Tibial artery (tissue), 4 donors: Measurements from ENCODE around the gene HDDC3.
"Not testable (repeated sequence)": the region's sequence is repeated elsewhere in the genome, so short reads cannot be mapped to it uniquely, and the experiment has no call there.

ENCODE experiments used
- DNase-seq, 2 donors: peaks; one replicate each; pipeline ENCODE4 v3.0.0-alpha.2; 2019
- H3K27ac ChIP-seq, 2 donors: fragments of 200-600 bp; sonication (generic) in 1 of 2; 1 replicate in 1 of 2; 2 replicates in 1 of 2; pipeline ENCODE4 v1.5.1; 2018 to 2019; ENCODE audit warnings: mild to moderate bottlenecking in 1 of 2
- H3K27me3 ChIP-seq, 2 donors: fragments of 200-600 bp; sonication (generic) in 1 of 2; one replicate each; pipeline versions ENCODE4 v1.5.1 to v1.6.0; 2016 to 2019
- H3K36me3 ChIP-seq, 3 donors: fragments of 200-600 bp; sonication (generic) in 2 of 3; one replicate each; pipeline ENCODE4 v1.5.1; 2016 to 2019; ENCODE audit warnings: mild to moderate bottlenecking in 2 of 3
- H3K4me1 ChIP-seq, 4 donors: fragments of 200-600 bp; sonication (generic) in 2 of 4; 1 replicate in 3 of 4; 2 replicates in 1 of 4; pipeline ENCODE4 v1.5.1; 2016 to 2019
- H3K4me3 ChIP-seq, 2 donors: fragments of 200-600 bp; sonication (generic) in 1 of 2; 1 replicate in 1 of 2; 2 replicates in 1 of 2; pipeline ENCODE4 v1.5.1; 2018 to 2019; ENCODE audit warnings: mild to moderate bottlenecking in 2 of 2
- H3K9me3 ChIP-seq, 3 donors: fragments of 200-600 bp; sonication (generic) in 1 of 3; one replicate each; pipeline ENCODE4 v1.5.1; 2016 to 2019
- intact Hi-C: fragments of 100-400 bp; cut with DNase I; formaldehyde crosslinking; loops from one replicate; pipeline ENCODE4 v1.15.0; 2023; ENCODE audit warnings: low total_unique reads
- TF ChIP-seq, protein P1 (sequence below), 2 experiments: fragments of 200-600 bp in 1 of 2; fragments of 450-650 bp in 1 of 2; IDR thresholded peaks; one replicate each; pipeline ENCODE4 v1.5.1; 2017 to 2019; ENCODE audit warnings: antibody characterized with exemption in 2 of 2, mild to moderate bottlenecking in 1 of 2, moderate library complexity in 1 of 2

HDDC3 gene

DNA sequence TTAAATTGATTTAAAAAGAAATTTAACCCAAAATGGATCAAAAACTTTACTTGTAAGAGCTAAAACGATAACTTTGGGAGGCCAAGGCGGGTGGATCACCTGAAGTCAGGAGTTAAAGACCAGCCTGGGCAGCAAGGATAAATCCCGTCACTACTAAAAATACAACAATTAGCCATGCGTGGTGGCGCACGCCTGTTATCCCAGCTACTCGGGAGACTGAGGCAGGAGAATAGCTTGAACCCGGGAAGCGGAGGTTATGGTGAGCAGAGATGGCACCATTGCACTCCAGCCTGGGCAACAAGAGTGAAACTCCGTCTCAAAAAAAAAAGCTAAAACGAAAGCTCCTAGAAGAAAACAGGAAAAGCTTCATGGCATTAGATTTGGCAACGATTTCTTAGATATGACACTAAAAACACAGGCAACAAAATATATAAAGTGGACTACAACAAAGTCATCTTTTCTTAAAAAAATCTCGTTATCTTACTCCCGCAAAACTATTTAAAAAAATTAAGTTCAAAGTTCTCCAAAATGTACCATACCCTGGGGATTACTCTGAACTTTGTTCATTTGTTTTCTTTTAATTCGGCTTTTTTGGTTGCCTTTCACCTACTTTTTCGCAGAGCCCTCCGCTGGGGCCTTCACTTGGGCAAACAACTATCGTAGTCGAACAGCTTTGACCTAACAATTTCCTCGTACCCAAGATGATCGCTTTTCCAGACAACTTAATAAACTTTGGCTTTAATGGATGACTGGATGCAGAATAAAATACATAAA, 2.9 kb downstream of the HDDC3 start:
- H3K27me3 ChIP-seq = no peaks in the 10 kb centered on the region
- no peaks in the 10 kb centered on the region for H3K36me3 ChIP-seq
- H3K27ac ChIP-seq = peak overlapping the region; percentile 95 to 96
- no peaks in the 10 kb centered on the region for H3K9me3 ChIP-seq
- H3K4me1 ChIP-seq = peaks cover 0 to 37% (median 22%) of the 10 kb centered on the region in 4 donors
- intact Hi-C loops = loop anchor here (2.0 to 10.0 kb wide), 3 partner anchors 27 to 335 kb away; partner anchors contain the start of gene MAN2A2
- no peak for DNase-seq
- H3K4me3 ChIP-seq = peak overlapping the region; percentile 68 to 77
- TF ChIP-seq, protein P1, sequence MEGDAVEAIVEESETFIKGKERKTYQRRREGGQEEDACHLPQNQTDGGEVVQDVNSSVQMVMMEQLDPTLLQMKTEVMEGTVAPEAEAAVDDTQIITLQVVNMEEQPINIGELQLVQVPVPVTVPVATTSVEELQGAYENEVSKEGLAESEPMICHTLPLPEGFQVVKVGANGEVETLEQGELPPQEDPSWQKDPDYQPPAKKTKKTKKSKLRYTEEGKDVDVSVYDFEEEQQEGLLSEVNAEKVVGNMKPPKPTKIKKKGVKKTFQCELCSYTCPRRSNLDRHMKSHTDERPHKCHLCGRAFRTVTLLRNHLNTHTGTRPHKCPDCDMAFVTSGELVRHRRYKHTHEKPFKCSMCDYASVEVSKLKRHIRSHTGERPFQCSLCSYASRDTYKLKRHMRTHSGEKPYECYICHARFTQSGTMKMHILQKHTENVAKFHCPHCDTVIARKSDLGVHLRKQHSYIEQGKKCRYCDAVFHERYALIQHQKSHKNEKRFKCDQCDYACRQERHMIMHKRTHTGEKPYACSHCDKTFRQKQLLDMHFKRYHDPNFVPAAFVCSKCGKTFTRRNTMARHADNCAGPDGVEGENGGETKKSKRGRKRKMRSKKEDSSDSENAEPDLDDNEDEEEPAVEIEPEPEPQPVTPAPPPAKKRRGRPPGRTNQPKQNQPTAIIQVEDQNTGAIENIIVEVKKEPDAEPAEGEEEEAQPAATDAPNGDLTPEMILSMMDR (IDR thresholded peaks at IDR 0.05) = no peak

DNA sequence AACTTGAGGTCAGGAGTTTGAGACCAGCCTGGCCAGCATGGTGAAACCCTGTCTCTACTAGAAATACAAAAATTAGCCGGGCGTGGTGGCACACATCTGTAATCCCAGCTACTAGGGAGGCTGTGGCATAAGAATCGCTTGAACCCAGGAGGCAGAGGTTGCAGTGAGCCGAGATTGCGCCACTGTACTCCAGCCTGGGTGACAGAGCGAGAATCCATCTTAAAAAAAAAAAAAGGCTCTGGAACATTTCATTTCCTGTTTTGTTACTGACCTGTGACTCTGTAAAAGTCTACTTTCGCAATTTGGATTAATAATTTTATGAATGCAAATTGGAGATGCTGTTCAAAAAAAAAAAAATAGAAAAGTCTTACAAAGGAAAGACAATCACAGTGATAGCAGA, 4.2 kb downstream of the HDDC3 start:
- intact Hi-C loops, H3K27ac ChIP-seq, H3K9me3 ChIP-seq, H3K27me3 ChIP-seq, H3K36me3 ChIP-seq, DNase-seq, H3K4me3 ChIP-seq: not testable (repeated sequence)
- peaks cover 0 to 30% (median 16%) of the 10 kb centered on the region in 4 donors for H3K4me1 ChIP-seq

DNA sequence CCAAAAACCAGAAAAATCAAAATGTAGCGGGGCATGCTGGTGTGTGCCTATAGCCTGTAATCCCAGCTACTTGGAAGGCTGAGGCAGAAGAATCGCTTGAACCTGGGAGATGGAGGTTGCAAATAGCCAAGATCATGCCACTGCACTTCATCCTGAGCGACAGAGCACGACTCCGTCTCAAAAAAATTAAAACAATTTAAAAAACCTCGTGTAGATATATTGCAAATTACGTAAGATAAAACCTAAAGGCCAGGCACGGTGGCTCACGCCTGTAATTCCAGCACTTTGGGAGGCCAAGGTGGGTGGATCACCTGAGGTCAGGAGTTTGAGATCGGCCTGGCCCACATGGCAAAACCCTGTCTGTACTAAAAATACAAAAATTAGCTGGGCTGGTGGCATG, 5.6 kb downstream of the HDDC3 start:
- H3K27me3 ChIP-seq, intact Hi-C loops, H3K27ac ChIP-seq, H3K9me3 ChIP-seq, H3K4me3 ChIP-seq, H3K36me3 ChIP-seq, DNase-seq: not testable (repeated sequence)
- H3K4me1 ChIP-seq = peaks cover 0 to 23% (median 10%) of the 10 kb centered on the region in 4 donors

DNA sequence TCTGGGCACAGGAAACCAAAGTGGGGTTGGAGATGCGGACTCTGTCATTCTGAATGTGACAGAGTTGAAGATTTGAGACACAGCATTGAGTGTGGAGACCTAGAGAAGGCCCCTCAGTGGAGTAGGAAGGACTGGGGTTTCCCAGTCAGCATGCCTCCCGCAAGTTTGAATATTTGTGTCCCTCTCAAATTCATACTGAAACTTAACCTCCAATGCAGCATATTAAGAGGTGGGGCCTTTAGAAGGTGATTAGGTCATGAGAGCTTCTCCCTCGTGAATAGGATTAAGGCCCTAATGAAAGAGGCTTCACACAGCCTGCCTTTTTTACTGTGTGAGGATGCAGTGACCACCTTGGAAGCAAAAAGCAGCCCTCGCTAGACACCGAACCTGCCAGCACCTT, 8.0 kb downstream of the HDDC3 start:
- no peaks in the 10 kb centered on the region for H3K27me3 ChIP-seq
- DNase-seq = no peak
- TF ChIP-seq, protein P1 (IDR thresholded peaks at IDR 0.05) = no peak
- no peak overlapping the region for H3K4me3 ChIP-seq
- H3K4me1 ChIP-seq = peaks cover 0 to 4% (median 0%) of the 10 kb centered on the region in 4 donors
- H3K36me3 ChIP-seq = peaks cover 18 to 23% (median 20%) of the 10 kb centered on the region in 3 donors
- intact Hi-C loops = no loop called here
- H3K9me3 ChIP-seq = no peaks in the 10 kb centered on the region
- no peak overlapping the region for H3K27ac ChIP-seq

DNA sequence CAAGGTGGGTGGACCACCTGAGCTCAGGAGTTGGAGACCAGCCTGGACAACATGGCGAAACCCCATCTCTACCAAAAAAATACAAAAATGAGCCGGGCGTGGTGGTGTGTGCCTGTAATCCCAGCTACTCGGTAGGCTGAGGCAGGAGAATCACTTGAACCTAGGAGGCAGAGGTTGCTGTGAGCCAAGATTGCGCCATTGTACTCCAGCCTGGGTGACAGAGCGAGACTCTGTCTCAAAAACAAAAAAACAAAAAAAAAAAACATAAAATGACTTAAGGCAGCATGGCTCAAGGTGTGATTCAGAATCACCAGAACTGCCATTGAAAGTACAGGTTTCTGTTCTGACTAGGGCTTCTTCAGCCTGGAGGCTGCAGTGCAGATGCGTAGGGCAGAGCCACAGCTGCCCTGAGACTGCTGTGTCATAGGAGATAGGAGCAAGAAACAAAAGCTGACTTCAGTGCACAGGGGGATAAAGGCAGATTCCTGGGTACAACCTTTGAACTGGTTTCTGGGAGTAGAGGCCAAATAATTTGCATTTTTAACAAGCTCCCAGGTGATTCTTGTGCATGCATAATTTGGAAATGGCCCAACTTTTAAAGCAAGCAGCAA, 9.5 kb downstream of the HDDC3 start:
- H3K27me3 ChIP-seq, intact Hi-C loops, H3K4me1 ChIP-seq, H3K9me3 ChIP-seq, H3K4me3 ChIP-seq, H3K27ac ChIP-seq, DNase-seq: not testable (repeated sequence)
- H3K36me3 ChIP-seq = peaks cover 33 to 39% (median 35%) of the 10 kb centered on the region in 3 donors

DNA sequence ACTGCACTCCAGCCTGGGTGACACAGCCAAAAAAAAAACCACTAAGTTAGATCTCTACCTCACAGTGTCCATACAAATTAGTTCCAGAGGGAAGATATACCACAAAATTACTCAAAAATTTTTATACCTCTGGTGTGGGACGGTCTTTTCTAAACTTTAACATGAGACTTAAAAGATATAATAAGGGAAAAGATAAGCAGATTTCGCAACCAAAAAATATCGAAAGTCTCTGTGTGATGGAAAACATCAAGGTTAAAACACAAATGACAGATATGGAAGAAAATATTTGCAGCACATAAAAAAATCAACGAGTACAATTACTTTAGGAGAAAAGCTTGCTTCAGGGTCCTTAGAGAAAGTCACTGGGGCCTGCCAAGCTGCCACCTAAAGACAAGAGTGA, 10.5 kb downstream of the HDDC3 start:
- Histone ChIP-seq H3K9me3 (no peaks in the 10 kb centered on the region), H3K36me3 (peaks cover 43 to 48% (median 45%) of the 10 kb centered on the region in 3 donors), H3K4me1 (no peaks in the 10 kb centered on the region), H3K27me3 (no peaks in the 10 kb centered on the region), H3K4me3 (no peak overlapping the region), H3K27ac (no peak overlapping the region)
- intact Hi-C loops = no loop called here
- TF ChIP-seq, protein P1 (IDR thresholded peaks at IDR 0.05) = no peak
- no peak for DNase-seq

DNA sequence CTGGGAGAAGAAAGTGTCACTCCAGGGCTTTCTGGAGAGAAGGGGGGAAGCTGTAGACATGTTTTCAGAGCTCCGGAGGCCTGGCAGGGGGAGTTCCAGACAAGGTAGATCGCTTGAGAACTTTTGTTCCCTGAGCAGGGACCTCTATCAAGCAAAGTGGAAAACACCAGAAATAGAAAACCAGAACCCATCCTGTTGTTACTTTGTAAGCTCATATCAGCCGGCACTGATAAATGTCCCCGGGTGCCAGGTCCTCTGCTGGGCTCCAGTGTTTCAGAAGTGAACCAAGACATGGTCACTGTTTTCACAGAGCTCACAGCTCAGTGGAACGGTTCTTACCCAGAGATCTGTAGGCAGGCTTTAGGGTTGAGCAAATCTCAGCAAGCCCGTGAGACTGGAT, 13.5 kb downstream of the HDDC3 start:
- DNase-seq = no peak

More for the DNA sequence above, 13.5 kb downstream of the HDDC3 start:
- Histone ChIP-seq H3K36me3 (peaks cover 72 to 79% (median 75%) of the 10 kb centered on the region in 3 donors), H3K27me3 (no peaks in the 10 kb centered on the region), H3K4me3 (no peak overlapping the region), H3K9me3 (no peaks in the 10 kb centered on the region), H3K27ac (no peak overlapping the region), H3K4me1 (no peaks in the 10 kb centered on the region)
- intact Hi-C loops = no loop called here
- TF ChIP-seq, protein P1 (IDR thresholded peaks at IDR 0.05) = no peak
